Myometrial cell (primary cell): Measurements from ENCODE around the gene C9orf85. TPM values are rescaled to one million over a fixed set of nuclear protein-coding genes. Genes with fewer than 3 reads are reported as not detected.

ENCODE experiments used
- total RNA-seq: library from RNA; depleted of rRNA; stranded (reverse); fragments of >200 nt; gene quantifications from 2 replicates; pipeline ENCODE4 v1.2.3, GENCODE V29; 2015

Gene C9orf85
- total RNA-seq: 10.8 and 11.8 TPM in 2 replicates

DNA sequence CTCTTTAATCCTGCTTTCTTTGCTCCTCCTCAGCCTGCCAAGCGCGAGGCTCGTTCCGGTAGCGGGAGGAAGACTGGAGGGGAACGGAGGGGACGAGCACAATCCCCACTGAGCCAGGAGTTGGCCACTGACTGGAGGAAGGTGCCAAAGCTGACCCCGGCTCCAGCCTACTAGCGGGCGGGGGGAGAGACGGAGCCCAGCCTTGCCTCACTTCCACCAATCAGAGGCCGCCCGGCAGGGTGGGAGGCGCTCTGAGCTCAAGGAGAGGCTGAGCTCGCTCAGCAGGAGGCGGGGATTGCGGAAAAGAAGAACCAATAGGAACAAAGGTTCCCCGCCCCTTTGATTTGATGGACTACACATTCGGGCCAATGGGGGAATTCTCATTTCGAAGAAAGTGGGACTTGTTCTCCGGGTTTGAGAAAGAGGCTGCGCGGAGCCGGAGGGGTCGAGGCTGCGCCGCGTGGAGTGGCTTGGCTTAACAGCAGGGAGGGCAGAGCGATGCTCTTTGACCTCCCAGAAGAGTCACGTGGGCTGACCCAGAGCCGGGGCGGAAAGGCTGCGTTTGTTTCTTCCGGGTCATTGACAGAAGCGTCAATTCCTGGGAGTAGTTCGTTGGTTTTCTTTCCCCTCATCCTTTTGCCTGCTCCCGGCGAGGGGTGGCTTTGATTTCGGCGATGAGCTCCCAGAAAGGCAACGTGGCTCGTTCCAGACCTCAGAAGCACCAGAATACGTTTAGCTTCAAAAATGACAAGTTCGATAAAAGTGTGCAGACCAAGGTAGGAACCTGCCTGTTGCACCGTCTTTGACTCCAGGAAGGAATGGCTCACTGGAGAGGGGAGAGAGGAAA is at the start of gene C9orf85, which contains the start of gene ABHD17B:
TSS of gene C9orf85 (plus strand) at position 579 of the 847 bp plus-strand sequence. CDS start at position 675, 96 bp downstream.
TSS of gene ABHD17B (minus strand) at position 133 of the 847 bp plus-strand sequence. CDS start 36,113 bp downstream, outside the sequence.

Other genes starting within 250 kb of the C9orf85 start
- gene CEMIP2, start 143.1 kb upstream of the C9orf85 start, total RNA-seq: 68.8 and 75.8 TPM in 2 replicates
- 10.4 and 14.0 TPM in 2 replicates for gene ABHD17B, start 446 bp upstream of the C9orf85 start, total RNA-seq
- not detected in 2 replicates for gene C9orf57, start 149.0 kb downstream of the C9orf85 start, total RNA-seq
- 0.18 TPM in 1 of 2 replicates, not detected in the other for gene GDA, start 237.8 kb downstream of the C9orf85 start, total RNA-seq